GM12801 (cell line): ENCODE measurements around the gene EXO1.

Source experiments
- TF ChIP-seq, protein P1 (sequence below): IDR thresholded peaks from one replicate; pipeline ENCODE4 v1.5.1; 2011; ENCODE audit warnings: control low read depth; ENCODE audit not compliant: insufficient read length; ENCODE audit errors: extremely low read depth

The EXO1 gene

DNA sequence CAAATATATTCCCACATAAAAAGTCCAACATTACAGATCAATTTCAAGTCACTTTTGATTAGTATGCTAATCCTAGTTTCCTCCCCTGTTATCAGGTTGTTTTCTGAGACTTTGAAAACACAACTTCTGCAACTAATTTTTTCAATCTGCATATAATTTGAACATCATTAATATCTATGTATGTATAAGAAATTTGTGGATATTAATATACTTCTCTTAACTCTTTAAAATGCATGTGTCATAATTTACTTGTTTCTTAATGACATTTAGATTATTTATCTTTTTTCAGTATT is 48.6 kb downstream of the EXO1 start:
- TF ChIP-seq, protein P1, sequence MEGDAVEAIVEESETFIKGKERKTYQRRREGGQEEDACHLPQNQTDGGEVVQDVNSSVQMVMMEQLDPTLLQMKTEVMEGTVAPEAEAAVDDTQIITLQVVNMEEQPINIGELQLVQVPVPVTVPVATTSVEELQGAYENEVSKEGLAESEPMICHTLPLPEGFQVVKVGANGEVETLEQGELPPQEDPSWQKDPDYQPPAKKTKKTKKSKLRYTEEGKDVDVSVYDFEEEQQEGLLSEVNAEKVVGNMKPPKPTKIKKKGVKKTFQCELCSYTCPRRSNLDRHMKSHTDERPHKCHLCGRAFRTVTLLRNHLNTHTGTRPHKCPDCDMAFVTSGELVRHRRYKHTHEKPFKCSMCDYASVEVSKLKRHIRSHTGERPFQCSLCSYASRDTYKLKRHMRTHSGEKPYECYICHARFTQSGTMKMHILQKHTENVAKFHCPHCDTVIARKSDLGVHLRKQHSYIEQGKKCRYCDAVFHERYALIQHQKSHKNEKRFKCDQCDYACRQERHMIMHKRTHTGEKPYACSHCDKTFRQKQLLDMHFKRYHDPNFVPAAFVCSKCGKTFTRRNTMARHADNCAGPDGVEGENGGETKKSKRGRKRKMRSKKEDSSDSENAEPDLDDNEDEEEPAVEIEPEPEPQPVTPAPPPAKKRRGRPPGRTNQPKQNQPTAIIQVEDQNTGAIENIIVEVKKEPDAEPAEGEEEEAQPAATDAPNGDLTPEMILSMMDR = no peak

DNA sequence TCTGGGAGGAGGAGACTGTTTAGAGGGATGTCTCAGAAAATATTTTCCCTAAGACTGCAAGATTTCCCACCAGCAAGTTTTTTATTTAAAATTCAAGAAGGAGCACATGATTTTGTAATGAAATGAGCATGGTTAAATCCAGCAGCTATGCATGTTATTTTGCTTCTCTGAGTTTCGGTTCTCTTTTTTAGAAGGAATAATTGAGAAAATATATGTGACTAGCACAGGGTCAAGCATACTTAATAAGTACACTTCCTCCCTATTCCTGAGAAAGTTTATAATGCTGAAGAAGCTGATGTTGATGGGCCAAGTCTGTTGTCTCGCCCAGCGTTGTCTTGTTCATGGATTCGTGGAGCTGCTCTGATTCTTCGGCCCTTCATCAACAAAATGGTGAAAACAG is 51.2 kb downstream of the EXO1 start:
- TF ChIP-seq, protein P1 = no peak

DNA sequence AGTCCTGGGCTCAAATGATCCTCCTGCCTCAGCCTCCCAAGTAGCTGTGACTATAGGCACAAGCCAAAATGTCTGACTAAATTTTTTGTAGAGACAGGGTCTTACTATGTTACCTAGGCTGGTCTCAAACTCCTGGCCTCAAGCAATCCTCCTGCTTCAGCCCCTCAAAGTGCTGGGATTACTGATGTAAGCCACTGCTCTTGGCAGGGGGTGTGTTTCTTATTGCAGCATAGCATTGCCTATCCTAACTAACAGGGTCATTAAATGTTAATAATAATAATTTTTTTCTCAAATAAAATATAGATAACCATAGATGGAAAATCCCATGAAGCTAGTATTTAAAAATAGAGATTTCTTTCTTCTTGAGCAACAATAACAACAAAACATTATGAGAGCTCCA is 52.4 kb downstream of the EXO1 start:
- TF ChIP-seq, protein P1 = no peak

DNA sequence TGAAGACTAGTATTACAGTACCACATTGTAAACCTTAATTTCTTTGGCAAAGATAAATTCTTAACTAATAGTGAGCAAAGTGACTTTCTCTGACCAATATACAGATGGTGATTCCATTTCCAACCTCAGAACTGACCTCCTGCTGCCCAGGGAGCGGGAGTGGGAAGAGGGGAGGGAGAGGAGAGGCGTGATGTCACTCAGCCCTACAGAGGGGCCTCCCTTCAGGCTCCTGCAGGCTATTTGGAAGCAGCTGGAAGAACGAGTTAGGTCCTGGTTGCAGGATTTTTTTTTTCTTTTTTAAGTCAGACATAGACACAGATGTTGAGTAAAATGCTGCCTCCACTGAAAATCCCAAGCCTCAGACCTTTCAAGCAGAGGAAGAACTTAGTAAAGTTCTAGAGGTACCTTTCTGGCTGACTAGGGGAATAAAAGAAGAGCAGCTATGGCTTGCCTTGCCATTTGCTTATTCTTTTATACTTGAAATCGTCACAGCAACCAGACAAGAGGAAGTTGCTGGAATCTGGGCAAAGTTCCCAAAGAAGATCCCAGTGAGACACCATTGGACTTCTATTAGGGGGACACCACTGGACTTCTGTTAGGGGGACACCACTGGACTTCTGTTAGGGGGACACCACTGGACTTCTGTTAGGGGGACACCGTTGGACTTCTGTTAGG is 54.5 kb downstream of the EXO1 start:
- TF ChIP-seq, protein P1 = no peak

DNA sequence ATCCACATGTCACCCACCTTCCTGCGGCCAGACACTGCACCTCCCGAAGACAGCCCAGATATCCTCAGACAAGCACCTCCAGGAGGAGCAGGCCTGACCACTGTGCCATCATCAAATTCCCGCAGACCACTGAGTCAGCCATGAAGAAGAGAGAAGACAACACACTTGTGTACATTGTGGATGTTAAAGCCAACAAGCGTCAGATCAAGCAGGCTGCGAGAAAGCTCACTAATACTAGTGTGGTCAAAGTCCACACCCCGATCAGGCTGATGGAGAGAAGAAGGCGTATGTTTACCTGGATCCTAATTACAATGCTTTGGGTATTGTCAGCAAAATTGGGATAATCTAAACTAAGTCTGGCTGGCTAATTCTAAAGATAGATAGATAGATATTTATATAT is 68.2 kb downstream of the EXO1 start:
- TF ChIP-seq, protein P1 = no peak

DNA sequence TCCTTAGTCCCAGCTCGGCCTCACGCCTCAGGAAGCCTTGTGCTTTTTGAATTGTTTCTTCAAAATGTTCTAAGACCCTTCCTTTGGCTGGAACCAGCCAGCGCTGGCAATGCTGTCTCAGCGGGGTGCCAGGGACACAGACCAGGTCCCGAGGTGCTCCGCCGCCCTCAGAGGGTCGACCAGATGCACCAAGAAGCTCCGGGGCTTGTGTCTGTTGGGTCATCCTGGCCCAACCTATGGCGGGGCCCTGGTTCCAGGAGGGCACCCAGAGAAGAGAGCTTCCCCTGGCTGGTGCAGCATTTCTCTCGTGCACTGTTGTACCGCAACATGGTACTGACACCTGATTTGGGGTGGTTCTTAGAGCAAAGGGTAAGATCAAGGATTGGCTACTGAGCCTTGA is 69.5 kb downstream of the EXO1 start:
- TF ChIP-seq, protein P1 = no peak

DNA sequence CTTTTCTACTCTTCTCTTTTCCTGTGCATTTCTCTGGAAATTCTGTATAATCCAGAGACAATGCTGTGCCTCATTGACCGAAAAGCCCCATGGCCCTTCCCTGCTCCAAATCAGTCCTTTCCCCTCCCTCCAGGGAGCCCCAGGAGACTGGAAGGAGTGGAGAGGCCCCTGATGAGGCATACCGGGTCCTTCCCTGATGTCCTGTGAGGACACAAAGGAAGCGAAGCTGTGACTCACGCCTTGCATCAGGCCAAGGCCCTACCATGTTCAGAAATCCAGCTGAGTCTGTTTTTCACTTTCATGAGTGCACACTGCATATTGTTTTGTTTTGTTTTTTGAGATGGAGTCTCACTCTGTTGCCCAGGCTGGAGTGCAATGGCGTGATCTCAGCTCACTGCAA is 70.9 kb downstream of the EXO1 start:
- TF ChIP-seq, protein P1 = no peak
